Activated CD4-positive, alpha-beta T cell treated with anti-CD3 and anti-CD28 coated beads, Interleukin-2, amount 50 U/mL, for 24 hours (primary cell): ENCODE data around the gene CYP4F11.
"Not testable (repeated sequence)": the region's sequence is repeated elsewhere in the genome, so short reads cannot be mapped to it uniquely, and the experiment has no call there.

Source experiments
- DNase-seq, 2 donors: peaks; one replicate each; pipeline ENCODE4 v3.0.0-alpha.2; 2020; ENCODE audit warnings: low read depth in 1 of 2, low spot score in 1 of 2

CYP4F11 gene

GRCh38 chr19:15885167-15885566, 49.2 kb downstream of the CYP4F11 start:
- DNase-seq: no peak

GRCh38 chr19:15883329-15883728, 51.0 kb downstream of the CYP4F11 start:
- DNase-seq: not testable (repeated sequence)

GRCh38 chr19:15874821-15875474, 59.4 kb downstream of the CYP4F11 start:
- DNase-seq: no peak

GRCh38 chr19:15873771-15874170, 60.6 kb downstream of the CYP4F11 start:
- not testable (repeated sequence) for DNase-seq

GRCh38 chr19:15871570-15871969, 62.8 kb downstream of the CYP4F11 start:
- no peak for DNase-seq

- DNase-seq: no peak
Observed at GRCh38 chr19:15869873-15870272, 64.5 kb downstream of the CYP4F11 start.

GRCh38 chr19:15869109-15869555, 65.2 kb downstream of the CYP4F11 start:
- DNase-seq: peak in 1 of 2 donors; percentile 36

- DNase-seq: no peak
Observed at GRCh38 chr19:15866636-15867035, 67.7 kb downstream of the CYP4F11 start.

GRCh38 chr19:15864824-15865223, 69.5 kb downstream of the CYP4F11 start:
- DNase-seq: no peak

GRCh38 chr19:15863272-15863671, 71.1 kb downstream of the CYP4F11 start:
- no peak for DNase-seq

GRCh38 chr19:15862444-15862843, 71.9 kb downstream of the CYP4F11 start:
- DNase-seq: no peak
